NCI-H1105 (cell line): Measurements from ENCODE around the gene ZNF354B.

ENCODE experiments used
- DNase-seq: peaks from one replicate; lab custom pipeline; 2025; lab: John Stamatoyannopoulos, UW

Gene ZNF354B

DNA sequence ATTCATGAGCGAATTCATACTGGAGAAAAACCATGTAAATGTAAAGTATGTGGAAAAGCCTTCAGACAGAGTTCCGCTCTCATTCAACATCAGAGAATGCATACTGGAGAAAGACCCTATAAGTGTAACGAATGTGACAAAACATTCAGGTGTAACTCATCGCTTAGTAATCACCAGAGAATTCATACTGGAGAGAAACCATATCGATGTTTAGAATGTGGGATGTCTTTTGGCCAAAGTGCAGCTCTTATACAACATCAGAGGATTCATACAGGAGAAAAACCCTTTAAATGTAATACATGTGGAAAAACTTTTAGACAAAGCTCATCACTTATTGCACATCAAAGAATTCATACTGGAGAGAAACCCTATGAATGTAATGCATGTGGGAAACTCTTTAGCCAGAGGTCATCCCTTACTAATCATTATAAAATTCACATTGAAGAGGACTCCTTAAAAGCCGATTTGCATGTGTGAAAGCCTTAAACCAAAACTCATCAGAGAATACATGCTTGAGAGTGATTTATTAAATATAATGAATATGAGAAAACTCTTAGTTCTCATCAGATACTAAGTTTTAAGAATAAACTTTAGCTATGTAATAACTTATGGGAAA lies 24.2 kb downstream of the ZNF354B start:
- no peak for DNase-seq

DNA sequence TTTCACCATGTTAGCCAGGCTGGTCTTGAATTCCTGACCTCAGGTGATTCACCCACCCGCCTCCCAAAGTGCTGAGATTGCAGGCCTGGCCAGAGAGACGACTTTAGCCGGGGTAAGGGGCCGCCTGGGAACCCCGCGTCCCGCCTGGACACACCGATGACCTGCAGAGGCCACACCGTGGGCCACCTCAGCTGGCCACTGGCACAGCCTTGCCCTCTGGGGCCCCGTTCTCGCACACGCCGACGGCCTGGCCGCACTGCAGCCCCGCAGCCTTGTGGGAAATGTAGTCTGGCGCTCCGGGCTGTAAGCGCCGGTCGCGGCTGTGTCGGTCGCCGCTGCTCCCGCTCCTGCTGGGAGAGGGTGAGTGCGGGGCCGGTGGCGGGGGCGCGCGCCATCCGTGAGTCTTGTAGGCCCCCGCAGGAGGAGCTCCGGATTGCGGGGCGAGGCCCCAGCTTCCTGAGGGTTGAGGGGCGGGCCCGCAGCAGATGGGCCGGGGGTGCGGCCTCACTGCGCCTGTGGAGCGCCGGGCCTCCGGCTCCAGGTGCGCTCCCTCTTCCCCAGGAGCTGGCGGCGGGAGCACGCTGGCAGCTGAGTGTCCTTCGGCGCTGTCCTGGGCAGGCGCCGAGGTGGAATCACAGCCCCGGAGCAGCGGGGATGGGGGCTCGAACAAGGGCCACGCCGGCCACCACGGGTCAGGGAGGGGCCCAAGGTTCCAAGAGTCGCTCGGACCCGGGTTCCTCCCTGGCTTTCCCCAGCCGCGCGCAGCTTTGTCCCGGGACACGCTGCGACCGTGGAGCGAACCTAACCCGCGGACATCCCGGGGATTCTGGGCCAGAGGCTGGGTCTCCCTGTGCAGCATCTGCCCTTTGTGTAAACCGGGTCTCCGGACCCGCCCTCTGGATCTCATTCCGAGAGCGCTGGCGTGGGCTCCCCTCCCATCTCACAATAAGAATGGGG lies 36.1 kb downstream of the ZNF354B start, which contains the start of gene ZFP2:
Gene ZFP2, plus strand, starts transcription at position 299 of the 957 bp plus-strand sequence. CDS start 35,401 bp downstream, outside the sequence.
- peak; percentile 12 for DNase-seq

DNA sequence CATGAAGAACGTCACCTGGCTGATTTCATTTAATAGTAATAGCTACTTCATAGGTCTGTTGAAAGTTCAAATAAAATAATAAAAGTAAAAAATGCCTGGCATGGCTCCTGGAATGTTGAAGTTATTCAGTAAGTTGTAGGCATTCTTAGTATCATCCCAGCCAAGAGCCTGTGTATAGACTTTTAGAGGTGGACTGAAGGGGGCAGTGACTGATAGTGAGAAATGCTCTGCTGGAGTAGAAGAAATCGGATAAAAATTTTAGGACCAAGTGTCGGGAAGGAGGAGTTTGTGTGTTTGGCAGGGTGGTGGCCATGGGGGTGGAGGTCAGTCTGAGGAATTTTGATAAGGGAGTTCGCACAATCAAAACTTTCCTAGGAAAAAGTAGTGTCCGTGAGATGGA lies 39.5 kb downstream of the ZNF354B start:
- no peak for DNase-seq

DNA sequence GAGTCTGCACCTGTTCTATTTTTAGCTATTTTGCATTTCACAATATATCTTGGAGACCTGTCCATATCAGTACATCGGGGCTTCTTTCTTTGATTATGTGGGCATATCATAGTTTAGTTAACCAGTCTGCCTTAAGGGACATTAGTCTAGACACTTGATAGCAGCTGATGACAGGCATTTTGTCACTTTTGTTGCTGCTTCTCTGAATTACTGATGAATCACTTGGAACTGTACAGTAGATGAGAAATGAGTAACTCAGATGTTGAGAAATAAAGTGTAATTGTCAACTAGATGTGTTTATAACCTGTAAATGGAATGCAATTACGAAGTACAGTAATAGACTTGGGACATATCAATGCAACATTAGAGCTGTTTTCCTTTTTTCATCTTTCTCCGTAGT lies 43.1 kb downstream of the ZNF354B start:
- DNase-seq, result no peak

DNA sequence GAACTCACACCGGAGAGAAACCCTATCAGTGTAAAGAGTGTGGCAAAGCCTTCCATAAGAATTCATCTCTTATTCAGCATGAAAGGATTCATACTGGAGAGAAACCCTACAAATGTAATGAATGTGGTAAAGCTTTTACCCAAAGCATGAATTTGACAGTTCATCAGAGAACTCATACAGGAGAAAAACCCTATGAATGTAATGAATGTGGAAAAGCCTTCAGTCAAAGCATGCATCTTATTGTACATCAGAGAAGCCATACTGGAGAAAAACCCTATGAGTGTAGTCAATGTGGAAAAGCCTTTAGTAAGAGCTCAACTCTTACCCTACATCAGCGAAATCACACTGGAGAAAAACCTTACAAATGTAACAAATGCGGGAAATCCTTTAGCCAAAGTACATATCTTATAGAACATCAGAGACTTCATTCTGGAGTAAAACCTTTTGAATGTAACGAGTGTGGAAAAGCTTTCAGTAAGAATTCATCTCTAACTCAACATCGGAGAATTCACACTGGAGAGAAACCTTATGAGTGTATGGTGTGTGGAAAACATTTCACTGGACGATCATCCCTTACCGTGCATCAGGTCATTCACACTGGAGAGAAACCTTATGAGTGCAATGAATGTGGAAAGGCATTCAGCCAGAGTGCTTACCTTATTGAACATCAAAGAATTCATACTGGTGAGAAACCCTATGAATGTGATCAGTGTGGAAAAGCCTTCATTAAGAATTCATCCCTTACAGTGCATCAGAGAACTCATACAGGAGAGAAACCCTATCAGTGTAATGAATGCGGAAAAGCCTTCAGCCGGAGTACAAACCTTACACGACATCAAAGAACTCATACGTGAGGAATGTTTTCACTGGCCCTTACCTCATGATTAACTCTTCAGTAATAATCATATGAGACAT lies 72.3 kb downstream of the ZNF354B start:
- DNase-seq, result no peak
